Lung (tissue), 12 donors: ENCODE data around the gene WDR1. TPM values are rescaled to one million over a fixed set of nuclear protein-coding genes. Genes with fewer than 3 reads are reported as not detected.

Experiments
- ATAC-seq: fragments of 200-7000 bp; cut with Tn5 transposase; one replicate; pipeline ENCODE4 v1.9.1; 2020; ENCODE audit warnings: moderate number of reproducible peaks; ENCODE audit not compliant: insufficient read depth, low FRiP score
- DNase-seq, 3 donors: peaks; one replicate each; pipeline ENCODE4 v3.0.0-alpha.2; 2013 to 2017
- H3K27ac ChIP-seq, 2 donors: one replicate each; pipeline ENCODE4 v1.5.1; 2013; ENCODE audit warnings: mild to moderate bottlenecking in 2 of 2, moderate library complexity in 2 of 2, control low read depth in 1 of 2, inconsistent platforms in 1 of 2, low read depth in 1 of 2, low read length in 1 of 2
- H3K27me3 ChIP-seq, 3 donors: one replicate each; pipeline ENCODE4 v1.5.1; 2013; ENCODE audit warnings: low read length in 2 of 3; ENCODE audit not compliant: control insufficient read depth in 3 of 3, insufficient read depth in 3 of 3
- H3K36me3 ChIP-seq, 4 donors: one replicate each; pipeline ENCODE4 v1.5.1; 2013; ENCODE audit warnings: low read length in 4 of 4, mild to moderate bottlenecking in 1 of 4, moderate library complexity in 1 of 4; ENCODE audit not compliant: control insufficient read depth in 4 of 4, insufficient read depth in 4 of 4
- H3K4me1 ChIP-seq, 5 donors: one replicate each; pipeline ENCODE4 v1.5.1; 2013; ENCODE audit warnings: low read length in 5 of 5, mild to moderate bottlenecking in 2 of 5, moderate library complexity in 1 of 5; ENCODE audit not compliant: control insufficient read depth in 5 of 5, insufficient read depth in 5 of 5
- H3K4me3 ChIP-seq: one replicate; pipeline ENCODE4 v1.5.1; 2013; ENCODE audit warnings: mild to moderate bottlenecking, control low read depth, moderate library complexity
- H3K9ac ChIP-seq, 2 donors: one replicate each; pipeline ENCODE4 v1.5.1; 2013; ENCODE audit warnings: low read length in 2 of 2, control low read depth in 1 of 2; ENCODE audit not compliant: insufficient read depth in 1 of 2
- H3K9me3 ChIP-seq, 4 donors: one replicate each; pipeline ENCODE4 v1.5.1; 2013; ENCODE audit warnings: low read length in 3 of 4, mild to moderate bottlenecking in 1 of 4, moderate library complexity in 1 of 4; ENCODE audit not compliant: control insufficient read depth in 4 of 4, insufficient read depth in 3 of 4
- WGBS, 2 donors: extraction: QIAGEN DNeasy Blood & Tissue Kit; methylation state at CpG; one replicate each; pipeline ENCODE4 v1.1.7; 2013; 5-methylcytosine and 5-hydroxymethylcytosine counted together
- polyA plus RNA-seq, 2 donors: library from polyadenylated mRNA; stranded (reverse); fragments of 200-250 nt; gene quantifications; one replicate each; pipeline ENCODE4 v1.2.1, GENCODE V29; 2013
- total RNA-seq, 2 donors: library from RNA; depleted of rRNA in 1 of 2; stranded (reverse); fragments of >200 nt in 1 of 2; gene quantifications; one replicate each; pipeline ENCODE4 v1.2.1, GENCODE V29; 2014 to 2021
- TF ChIP-seq, protein P1 (sequence below): IDR thresholded peaks from 2 replicates; pipeline ENCODE4 v1.5.1; 2012; ENCODE audit warnings: mild to moderate bottlenecking; ENCODE audit errors: control extremely low read depth, extremely low read depth
- donor health status: control.
- donor health status: control.
- donor health status: Bipolar disorder and iron deficiency.
- donor health status: healthy.
- donor health status: DM: yes; HTN: yes; CAD: no.

The WDR1 gene
- total and polyA plus RNA-seq, 4 donors, result 72.0 to 325 (median 205) TPM

DNA sequence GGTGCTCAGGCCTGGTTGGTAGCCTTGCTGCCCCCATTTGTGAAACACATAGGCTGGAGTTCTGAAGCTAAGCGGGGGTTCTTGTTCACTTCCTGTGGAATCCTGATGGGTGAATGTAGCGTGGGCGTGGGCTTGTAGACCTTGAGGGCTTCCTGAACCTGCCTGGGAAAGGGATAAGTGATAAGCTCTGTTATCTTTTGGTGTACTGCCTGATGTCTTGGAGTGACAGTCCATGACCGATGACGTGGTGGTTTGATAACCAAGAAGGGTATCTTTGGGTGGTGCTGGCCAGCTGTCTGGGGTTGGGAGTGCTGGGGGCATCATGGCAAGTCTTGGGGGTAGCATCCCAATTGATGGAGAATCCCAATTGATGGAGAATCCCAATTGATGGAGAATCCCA lies 17.5 kb upstream of the WDR1 start:
- 91 to 93% methylated on average over 5 of the region's 5 CpGs for WGBS, 2 donors
- H3K36me3 ChIP-seq, result no peaks in the 10 kb centered on the region
- no peaks in the 10 kb centered on the region for H3K4me1 ChIP-seq
- no peak overlapping the region for H3K4me3 ChIP-seq
- TF ChIP-seq, protein P1, sequence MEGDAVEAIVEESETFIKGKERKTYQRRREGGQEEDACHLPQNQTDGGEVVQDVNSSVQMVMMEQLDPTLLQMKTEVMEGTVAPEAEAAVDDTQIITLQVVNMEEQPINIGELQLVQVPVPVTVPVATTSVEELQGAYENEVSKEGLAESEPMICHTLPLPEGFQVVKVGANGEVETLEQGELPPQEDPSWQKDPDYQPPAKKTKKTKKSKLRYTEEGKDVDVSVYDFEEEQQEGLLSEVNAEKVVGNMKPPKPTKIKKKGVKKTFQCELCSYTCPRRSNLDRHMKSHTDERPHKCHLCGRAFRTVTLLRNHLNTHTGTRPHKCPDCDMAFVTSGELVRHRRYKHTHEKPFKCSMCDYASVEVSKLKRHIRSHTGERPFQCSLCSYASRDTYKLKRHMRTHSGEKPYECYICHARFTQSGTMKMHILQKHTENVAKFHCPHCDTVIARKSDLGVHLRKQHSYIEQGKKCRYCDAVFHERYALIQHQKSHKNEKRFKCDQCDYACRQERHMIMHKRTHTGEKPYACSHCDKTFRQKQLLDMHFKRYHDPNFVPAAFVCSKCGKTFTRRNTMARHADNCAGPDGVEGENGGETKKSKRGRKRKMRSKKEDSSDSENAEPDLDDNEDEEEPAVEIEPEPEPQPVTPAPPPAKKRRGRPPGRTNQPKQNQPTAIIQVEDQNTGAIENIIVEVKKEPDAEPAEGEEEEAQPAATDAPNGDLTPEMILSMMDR, result no peak
- H3K9ac ChIP-seq, result no peak overlapping the region
- DNase-seq, result no peak
- no peak overlapping the region for H3K27ac ChIP-seq
- no peak for ATAC-seq
- no peaks in the 10 kb centered on the region for H3K9me3 ChIP-seq
- peaks cover 0 to 7% (median 0%) of the 10 kb centered on the region in 3 donors for H3K27me3 ChIP-seq

DNA sequence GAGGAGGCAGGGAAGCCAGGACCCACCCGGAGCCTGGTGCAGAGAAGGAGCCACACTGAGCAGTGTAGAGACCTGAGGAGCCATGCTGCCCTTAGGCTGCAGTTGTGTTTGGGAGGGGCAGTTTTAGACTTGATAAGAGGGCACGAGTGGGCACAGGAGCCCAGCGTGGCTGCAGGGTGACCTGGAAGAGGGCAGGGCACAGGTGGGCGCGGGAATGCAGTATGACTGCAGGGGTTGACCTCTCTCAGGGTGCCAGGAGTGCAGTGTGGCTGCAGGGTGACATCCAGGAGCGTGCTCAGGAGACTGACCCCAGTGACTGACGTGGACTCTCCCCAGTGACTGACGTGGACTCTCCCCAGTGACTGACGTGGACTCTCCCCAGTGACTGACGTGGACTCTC lies 14.6 kb upstream of the WDR1 start:
- Histone ChIP-seq H3K4me3 (no peak overlapping the region), H3K9ac (no peak overlapping the region), H3K27ac (no peak overlapping the region), H3K4me1 (no peaks in the 10 kb centered on the region), H3K36me3 (no peaks in the 10 kb centered on the region), H3K9me3 (no peaks in the 10 kb centered on the region), H3K27me3 (peaks cover 0 to 4% (median 0%) of the 10 kb centered on the region in 3 donors)
- TF ChIP-seq, protein P1, result no peak
- no peak for ATAC-seq
- no peak for DNase-seq
- WGBS, 2 donors, result 92 to 96% methylated on average over 9 to 10 of the region's 10 CpGs

DNA sequence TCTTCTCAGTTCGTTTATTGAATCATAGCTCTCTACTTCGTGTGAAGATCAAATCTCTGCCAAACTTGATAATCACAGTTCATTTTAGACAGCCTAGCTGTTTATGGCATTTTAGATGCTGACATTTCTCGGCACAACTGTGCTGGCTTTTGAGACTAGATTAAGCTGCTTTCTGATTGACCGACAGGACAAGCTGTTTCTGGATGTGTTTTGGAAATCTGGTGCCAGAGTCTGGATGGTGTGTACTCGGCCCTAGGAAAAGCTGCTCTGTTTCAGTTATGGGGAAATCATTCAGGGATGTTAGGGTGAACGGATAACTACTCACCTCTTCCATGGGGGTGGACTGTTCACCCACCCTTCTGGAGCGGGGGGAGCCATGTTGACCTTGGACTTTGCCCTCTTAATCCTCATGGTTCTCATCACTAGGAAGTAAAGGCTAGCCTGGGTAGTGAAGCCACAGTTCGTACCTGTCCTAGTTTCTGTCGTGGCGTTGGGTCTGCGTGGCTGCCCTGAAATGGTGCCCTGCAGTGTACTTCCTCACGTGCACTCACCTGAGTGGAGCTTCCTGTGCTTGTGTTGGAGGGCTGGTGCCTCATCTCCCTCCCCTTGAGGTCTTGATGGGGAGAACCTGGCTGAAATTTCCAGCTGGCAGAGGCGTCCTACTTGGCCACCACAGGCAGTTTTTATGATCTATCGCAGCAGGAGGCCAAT lies 13.7 kb upstream of the WDR1 start:
- Histone ChIP-seq H3K27me3 (peaks cover 0 to 4% (median 0%) of the 10 kb centered on the region in 3 donors), H3K36me3 (no peaks in the 10 kb centered on the region), H3K4me1 (no peaks in the 10 kb centered on the region), H3K9ac (no peak overlapping the region), H3K9me3 (no peaks in the 10 kb centered on the region), H3K27ac (no peak overlapping the region), H3K4me3 (no peak overlapping the region)
- DNase-seq (peak in 1 of 3 donors; percentile 39), ATAC-seq (no peak)
- TF ChIP-seq, protein P1, result no peak
- WGBS, 2 donors, result 72 to 76% methylated on average over 14 of the region's 14 CpGs
